HUDEP-2 (cell line): ENCODE results near the gene OPTC.

Experiments
- DNase-seq, 76 experiments: peaks; one replicate each; lab custom pipeline; 2025; ENCODE audit not compliant: unreplicated experiment in 76 of 76; lab: John Stamatoyannopoulos, UW

Gene OPTC

DNA sequence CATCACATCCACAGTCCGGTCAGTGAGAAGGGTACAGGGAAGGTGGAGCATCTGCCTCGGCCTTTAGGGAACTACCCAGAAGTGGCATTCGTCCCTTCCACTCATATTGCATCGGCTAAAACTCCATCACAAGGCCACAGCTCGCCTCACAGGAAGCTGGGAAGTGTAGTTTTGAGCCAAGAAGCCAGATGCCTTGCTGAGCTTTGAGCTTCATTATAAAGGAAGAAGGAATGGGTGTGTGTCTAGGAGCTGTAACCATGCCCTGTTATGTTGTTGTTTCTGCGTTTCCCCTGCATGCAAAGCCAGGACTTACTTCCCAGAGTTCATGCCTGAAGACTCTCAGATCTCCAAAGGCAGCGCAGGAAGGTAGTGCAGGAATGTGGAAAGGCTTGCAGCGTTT, 61.1 kb downstream of the OPTC start:
- DNase-seq: no peak

- no peak for DNase-seq
Observed at GRCh38 chr1:203555511-203556046, 61.6 kb downstream of the OPTC start.

DNA sequence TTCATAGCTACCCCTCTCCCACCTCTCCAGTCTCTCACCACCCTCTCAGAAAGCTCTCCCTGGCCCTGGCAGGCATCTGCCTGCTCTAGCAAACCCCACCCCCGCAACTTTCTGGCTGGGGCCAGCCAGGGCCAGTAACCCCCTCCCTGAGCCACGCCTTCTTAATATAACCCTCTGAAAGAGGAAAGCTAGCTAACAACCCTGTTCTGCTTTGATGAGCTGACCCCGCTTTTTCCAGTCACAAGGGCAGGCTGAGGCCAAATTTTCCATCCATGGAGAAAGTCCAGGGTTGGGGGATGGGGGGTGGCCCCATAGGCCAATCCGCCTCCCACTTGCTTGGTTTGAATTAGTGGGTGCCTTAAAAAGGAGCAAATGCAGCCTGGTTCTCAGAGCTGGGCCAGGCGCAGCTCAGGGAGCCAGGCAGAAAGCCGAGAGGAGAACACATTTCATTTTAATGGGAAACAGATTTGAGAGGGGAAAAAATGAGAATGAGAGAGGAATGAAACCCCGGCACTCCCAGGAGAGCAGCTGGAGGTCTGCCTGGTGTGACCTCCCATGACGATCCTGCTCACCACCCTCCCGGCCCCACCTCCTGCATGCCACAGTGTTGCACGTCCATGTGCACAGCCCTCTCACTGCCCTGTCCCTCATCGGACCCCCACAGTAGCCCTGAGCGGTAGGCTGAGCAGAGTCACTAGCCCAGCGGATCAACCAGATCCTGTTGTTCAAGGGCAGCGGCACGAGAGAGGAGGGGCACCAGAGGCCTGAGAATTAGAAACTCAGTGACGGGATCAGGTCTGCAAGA, 62.3 kb downstream of the OPTC start:
- DNase-seq: no peak

DNA sequence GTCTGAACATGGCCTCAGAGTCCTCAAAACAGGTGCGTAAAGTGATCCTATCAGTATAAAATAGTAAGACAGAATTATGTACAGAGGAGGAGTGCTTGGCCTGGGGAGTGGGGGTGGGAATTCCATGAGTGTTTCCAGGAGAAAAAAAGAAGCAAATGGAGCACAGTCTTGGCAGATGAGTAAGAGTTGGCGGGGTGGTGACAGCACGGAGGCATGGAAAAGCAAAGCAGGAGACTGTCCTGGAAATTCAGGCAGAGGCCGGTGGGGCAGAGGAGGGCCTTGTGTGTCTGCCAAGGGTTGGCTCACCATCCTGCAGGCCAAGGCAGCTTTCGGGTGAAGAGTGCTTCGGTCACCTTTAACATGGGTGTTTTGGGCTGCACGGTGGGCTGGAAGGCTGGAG, 63.4 kb downstream of the OPTC start:
- DNase-seq: no peak

DNA sequence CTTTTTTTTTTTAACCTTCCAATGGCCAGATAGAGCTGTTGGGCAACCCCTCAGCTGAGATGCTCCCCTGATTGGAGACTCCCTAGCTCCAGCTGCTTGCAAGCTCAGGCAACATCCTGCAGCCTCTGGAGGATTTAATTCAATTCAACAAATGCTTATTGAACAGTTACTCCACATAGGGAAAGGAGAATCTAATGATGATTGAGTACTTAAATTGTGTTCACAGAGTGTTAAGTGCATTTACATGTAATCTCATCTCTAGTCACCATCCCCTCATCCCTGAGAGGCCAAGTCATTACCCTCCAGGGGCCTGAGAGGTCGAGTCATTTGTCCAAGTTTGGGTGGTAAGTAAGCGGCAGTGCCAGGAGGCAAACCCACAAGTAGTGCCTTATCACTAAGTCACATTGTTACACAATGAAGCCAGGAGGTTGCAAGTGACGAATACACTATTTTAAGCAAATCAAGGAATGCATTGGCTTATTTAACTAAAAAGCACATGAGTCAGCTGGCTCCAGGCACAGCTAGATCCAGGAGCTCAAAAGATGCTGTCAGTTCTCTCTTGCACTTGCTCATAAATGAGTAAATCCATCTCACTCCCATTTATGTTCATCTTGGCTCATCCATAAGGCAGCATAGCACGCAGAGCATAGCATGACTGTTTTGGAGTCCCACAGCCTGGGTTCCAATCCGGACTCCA, 64.3 kb downstream of the OPTC start:
- DNase-seq: peak in 3 of 76 experiments; percentile 6 to 12 (median 7)
